Neuronal stem cell (in vitro differentiated cells): ENCODE measurements around the gene ARSG.
"Not testable (repeated sequence)": the region's sequence is repeated elsewhere in the genome, so short reads cannot be mapped to it uniquely, and the experiment has no call there.

Experiments
- DNase-seq: peaks from one replicate; pipeline ENCODE4 v3.0.0-alpha.2; 2013; ENCODE audit warnings: low spot score
- H2AFZ ChIP-seq: one replicate; pipeline ENCODE4 v1.6.1; 2013; ENCODE audit warnings: mild to moderate bottlenecking, low read length, inconsistent platforms
- H2AK5ac ChIP-seq: 2 replicates; pipeline ENCODE4 v1.6.1; 2013; ENCODE audit warnings: low read depth, mild to moderate bottlenecking, inconsistent platforms, low read length, moderate library complexity, mixed read lengths
- H2BK120ac ChIP-seq: 2 replicates; pipeline ENCODE4 v1.6.1; 2013; ENCODE audit warnings: low read depth, mild to moderate bottlenecking, inconsistent platforms, low read length, moderate library complexity, mixed read lengths
- H2BK12ac ChIP-seq: one replicate; pipeline ENCODE4 v1.6.1; 2013; ENCODE audit warnings: low read length, inconsistent platforms
- H2BK15ac ChIP-seq: 2 replicates; pipeline ENCODE4 v1.6.1; 2013; ENCODE audit warnings: mild to moderate bottlenecking, low read length, inconsistent platforms, mixed read lengths
- H2BK5ac ChIP-seq: one replicate; pipeline ENCODE4 v1.6.1; 2013; ENCODE audit warnings: inconsistent platforms, mild to moderate bottlenecking, low read length, moderate library complexity
- H3K14ac ChIP-seq: one replicate; pipeline ENCODE4 v1.6.1; 2013; ENCODE audit warnings: low read length, inconsistent platforms
- H3K18ac ChIP-seq: 2 replicates; pipeline ENCODE4 v1.6.1; 2013; ENCODE audit warnings: low read length, inconsistent platforms
- H3K23ac ChIP-seq: 2 replicates; pipeline ENCODE4 v1.6.1; 2013; ENCODE audit warnings: low read depth, mild to moderate bottlenecking, mixed read lengths, low read length, inconsistent platforms; ENCODE audit not compliant: poor library complexity
- H3K27ac ChIP-seq: replicated peaks from 3 replicates; pipeline ENCODE4 v1.5.1; 2013; ENCODE audit warnings: low read length, inconsistent platforms
- H3K27me3 ChIP-seq, 3 experiments: 2 replicates each; pipeline ENCODE4 v1.6.1; 2013; ENCODE audit warnings: low read length in 3 of 3, mild to moderate bottlenecking in 2 of 3, inconsistent platforms in 1 of 3, low read depth in 1 of 3, mixed read lengths in 1 of 3, moderate library complexity in 1 of 3; ENCODE audit not compliant: control insufficient read depth in 3 of 3, insufficient read depth in 3 of 3
- H3K36me3 ChIP-seq, 2 donors: replicated peaks in 1 of 2; 2 replicates each; pipeline ENCODE4 v1.6.1; 2013; ENCODE audit warnings: low read length in 2 of 2; ENCODE audit not compliant: control insufficient read depth in 2 of 2, insufficient read depth in 2 of 2
- H3K4ac ChIP-seq: 2 replicates; pipeline ENCODE4 v1.6.1; 2013; ENCODE audit warnings: inconsistent platforms, mild to moderate bottlenecking, low read length, moderate library complexity
- H3K4me1 ChIP-seq, 2 donors: 1 replicate in 1 of 2; 2 replicates in 1 of 2; pipeline ENCODE4 v1.6.1; 2013; ENCODE audit warnings: low read length in 2 of 2, low read depth in 1 of 2; ENCODE audit not compliant: control insufficient read depth in 2 of 2, insufficient read depth in 1 of 2
- H3K4me2 ChIP-seq: one replicate; pipeline ENCODE4 v1.6.1; 2013; ENCODE audit warnings: mild to moderate bottlenecking, low read length, inconsistent platforms; ENCODE audit not compliant: insufficient read depth, poor library complexity, severe bottlenecking
- H3K4me3 ChIP-seq, 2 donors: 2 replicates each; pipeline ENCODE4 v1.5.1; 2013; ENCODE audit warnings: low read length in 2 of 2, mild to moderate bottlenecking in 2 of 2, inconsistent platforms in 1 of 2, moderate library complexity in 1 of 2
- H3K79me1 ChIP-seq: one replicate; pipeline ENCODE4 v1.6.1; 2013; ENCODE audit warnings: low read depth, mild to moderate bottlenecking, inconsistent platforms, low read length, moderate library complexity
- H3K9ac ChIP-seq: one replicate; pipeline ENCODE4 v1.6.1; 2013; ENCODE audit warnings: mild to moderate bottlenecking, low read depth, low read length, inconsistent platforms; ENCODE audit not compliant: poor library complexity
- H3K9me3 ChIP-seq, 2 donors: replicated peaks in 1 of 2; 2 replicates each; pipeline versions ENCODE3 to v1.6.1; 2013; ENCODE audit warnings: low read length in 2 of 2, mild to moderate bottlenecking in 2 of 2, inconsistent platforms in 1 of 2, low read depth in 1 of 2, mixed read lengths in 1 of 2, moderate library complexity in 1 of 2; ENCODE audit not compliant: control insufficient read depth in 2 of 2, insufficient read depth in 1 of 2
- H4K8ac ChIP-seq: one replicate; pipeline ENCODE4 v1.6.1; 2013; ENCODE audit warnings: low read depth, mild to moderate bottlenecking, inconsistent platforms, low read length, moderate library complexity
- H4K91ac ChIP-seq: one replicate; pipeline ENCODE4 v1.6.1; 2013; ENCODE audit warnings: low read length, low read depth, mild to moderate bottlenecking, inconsistent platforms; ENCODE audit not compliant: poor library complexity
- WGBS, 2 donors: extraction: QIAGEN DNeasy Blood & Tissue Kit; methylation state at CpG; one replicate each; pipeline ENCODE4 v1.1.7; 2013; ENCODE audit warnings: missing lambda C conversion rate in 2 of 2, mixed read lengths in 1 of 2; ENCODE audit not compliant: insufficient read length in 2 of 2, insufficient replicate concordance in 1 of 2; ENCODE audit errors: extremely low coverage in 2 of 2; 5-methylcytosine and 5-hydroxymethylcytosine counted together

The ARSG gene

GRCh38 chr17:68403122-68403521, 111.8 kb downstream of the ARSG start:
- Histone ChIP-seq H3K4ac (no peak overlapping the region), H2AK5ac (no peak overlapping the region), H3K23ac (no peak overlapping the region), H3K4me2 (no peak overlapping the region), H4K8ac (no peak overlapping the region), H2AFZ (no peak overlapping the region), H2BK12ac (no peak overlapping the region), H3K36me3 (no peaks in the 10 kb centered on the region), H2BK15ac (no peak overlapping the region), H2BK120ac (no peak overlapping the region), H3K14ac (no peak overlapping the region), H3K9ac (no peak overlapping the region), H4K91ac (no peak overlapping the region), H3K18ac (no peak overlapping the region), H3K9me3 (peaks cover 0 to 6% of the 10 kb centered on the region in 2 donors), H3K79me1 (no peaks in the 10 kb centered on the region), H2BK5ac (no peak overlapping the region), H3K27me3 (no peaks in the 10 kb centered on the region), H3K4me1 (peaks cover 3 to 5% of the 10 kb centered on the region in 2 donors), H3K27ac (no peak overlapping the region), H3K4me3 (no peak overlapping the region)
- no peak for DNase-seq
- no CpG with 5 or more reads among the region's 1 CpG for WGBS, 2 donors

GRCh38 chr17:68403837-68404236, 112.5 kb downstream of the ARSG start:
- not testable (repeated sequence) for H3K4me1 ChIP-seq, H3K27ac ChIP-seq, H2AK5ac ChIP-seq, H3K4ac ChIP-seq, H3K4me2 ChIP-seq, H4K8ac ChIP-seq, H2AFZ ChIP-seq, H2BK12ac ChIP-seq, H3K36me3 ChIP-seq, H3K9ac ChIP-seq, H2BK5ac ChIP-seq, H3K18ac ChIP-seq, H3K27me3 ChIP-seq, H2BK120ac ChIP-seq, DNase-seq, H3K14ac ChIP-seq, H3K4me3 ChIP-seq, H4K91ac ChIP-seq, H2BK15ac ChIP-seq, H3K9me3 ChIP-seq, H3K23ac ChIP-seq, H3K79me1 ChIP-seq
- no CpG with 5 or more reads among the region's 5 CpGs for WGBS, 2 donors

GRCh38 chr17:68407656-68408055, 116.4 kb downstream of the ARSG start:
- not testable (repeated sequence) for H2AFZ ChIP-seq, H3K36me3 ChIP-seq, H3K4me2 ChIP-seq, H4K8ac ChIP-seq, H3K4me1 ChIP-seq, H3K23ac ChIP-seq, H3K27me3 ChIP-seq, H2BK120ac ChIP-seq, H3K4ac ChIP-seq, H3K18ac ChIP-seq, H3K79me1 ChIP-seq, H2BK5ac ChIP-seq, H3K4me3 ChIP-seq, H2BK15ac ChIP-seq, H3K14ac ChIP-seq, H3K9ac ChIP-seq, H3K9me3 ChIP-seq, H3K27ac ChIP-seq, H4K91ac ChIP-seq, H2BK12ac ChIP-seq, H2AK5ac ChIP-seq, DNase-seq
- WGBS, 2 donors, result no CpG with 5 or more reads among the region's 1 CpG

- H2BK15ac ChIP-seq, H3K27ac ChIP-seq, H2AK5ac ChIP-seq, H2BK12ac ChIP-seq, H3K36me3 ChIP-seq, H3K23ac ChIP-seq, H3K9ac ChIP-seq, H3K14ac ChIP-seq, H3K18ac ChIP-seq, H2BK5ac ChIP-seq, H3K79me1 ChIP-seq, DNase-seq, H3K4me1 ChIP-seq, H2BK120ac ChIP-seq, H3K4ac ChIP-seq, H3K27me3 ChIP-seq, H3K9me3 ChIP-seq, H4K91ac ChIP-seq, H2AFZ ChIP-seq, H4K8ac ChIP-seq: not testable (repeated sequence)
- WGBS, 2 donors, result no CpG with 5 or more reads among the region's 34 CpGs
- Histone ChIP-seq H3K4me2 (peak overlapping the region; percentile 2), H3K4me3 (peak overlapping the region; percentile 24 to 73)
Observed at GRCh38 chr17:68413597-68414560, 122.6 kb downstream of the ARSG start.
